Smooth muscle cell (in vitro differentiated cells): Measurements from ENCODE around the gene CAMK1. TPM values are rescaled to one million over a fixed set of nuclear protein-coding genes. Genes with fewer than 3 reads are reported as not detected.

Source experiments
- DNase-seq: peaks from one replicate; lab custom pipeline; 2025; ENCODE audit not compliant: unreplicated experiment; lab: John Stamatoyannopoulos, UW
- H2AFZ ChIP-seq: fragments of 200-600 bp; sonication (generic); 2 replicates; pipeline ENCODE4 v1.6.0; 2016; ENCODE audit warnings: antibody characterized with exemption, low read depth, mild to moderate bottlenecking
- H3F3A ChIP-seq: fragments of 200-600 bp; sonication (generic); 2 replicates; pipeline ENCODE4 v1.6.0; 2017; ENCODE audit warnings: antibody characterized with exemption, low read depth
- H3K27ac ChIP-seq: fragments of 200-600 bp; sonication (generic); 2 replicates; pipeline ENCODE4 v1.5.1; 2016; ENCODE audit warnings: low read depth, mild to moderate bottlenecking
- H3K27me3 ChIP-seq: fragments of 200-600 bp; sonication (generic); 2 replicates; pipeline ENCODE4 v1.6.1; 2016; ENCODE audit warnings: low read depth, mild to moderate bottlenecking
- H3K36me3 ChIP-seq: fragments of 200-600 bp; sonication (generic); 2 replicates; pipeline ENCODE4 v1.5.1; 2016; ENCODE audit warnings: low read depth
- H3K4me1 ChIP-seq: fragments of 200-600 bp; sonication (generic); 2 replicates; pipeline ENCODE4 v1.5.1; 2016; ENCODE audit warnings: low read depth
- H3K4me2 ChIP-seq: fragments of 200-600 bp; sonication (generic); 2 replicates; pipeline ENCODE4 v1.6.0; 2016; ENCODE audit warnings: mild to moderate bottlenecking
- H3K4me3 ChIP-seq: fragments of 200-600 bp; sonication (generic); 2 replicates; pipeline ENCODE4 v1.5.1; 2016; ENCODE audit warnings: mild to moderate bottlenecking
- H3K79me2 ChIP-seq: fragments of 200-600 bp; sonication (generic); 2 replicates; pipeline ENCODE4 v1.6.0; 2016; ENCODE audit warnings: low read depth, mild to moderate bottlenecking
- H3K9ac ChIP-seq: fragments of 200-600 bp; sonication (generic); 2 replicates; pipeline ENCODE4 v1.6.0; 2016; ENCODE audit warnings: low read depth
- H3K9me3 ChIP-seq: fragments of 200-600 bp; sonication (generic); replicated peaks from 2 replicates; pipeline ENCODE4 v1.5.1; 2016; ENCODE audit warnings: low read depth
- H4K20me1 ChIP-seq: fragments of 200-600 bp; sonication (generic); 2 replicates; pipeline ENCODE4 v1.6.0; 2016; ENCODE audit warnings: low read depth
- CTCF ChIP-seq: fragments of 200-600 bp; sonication (generic); IDR thresholded peaks from 2 replicates; pipeline ENCODE4 v1.5.1; 2017; ENCODE audit warnings: borderline replicate concordance, mild to moderate bottlenecking, antibody characterized with exemption; ENCODE audit not compliant: insufficient read depth, poor library complexity, severe bottlenecking
- WGBS: methylation state at CpG from one replicate; pipeline ENCODE4 v1.1.7; 2016; ENCODE audit warnings: low lambda C conversion rate; 5-methylcytosine and 5-hydroxymethylcytosine counted together
- polyA plus RNA-seq: library from polyadenylated mRNA; unstranded; fragments of >200 nt; fragmentation: Nextera tagmentation; extraction: Ambion mirVana; gene quantifications from 2 replicates; pipeline ENCODE4 v1.2.1, GENCODE V29; 2016
- total RNA-seq: library from RNA; depleted of rRNA; stranded (reverse); fragments of >200 nt; gene quantifications from 2 replicates; pipeline ENCODE4 v1.2.3, GENCODE V29; 2014

The CAMK1 gene
- total and polyA plus RNA-seq, 2 experiments from 2014 or later = 6.3 to 6.4 TPM

- no peak overlapping the region for H2AFZ ChIP-seq
- no peak overlapping the region for H3K4me3 ChIP-seq
- no peak overlapping the region for H3K9ac ChIP-seq
- no peaks in the 10 kb centered on the region for H3K9me3 ChIP-seq
- 88% methylated on average over 4 of the region's 4 CpGs for WGBS
- H3K27me3 ChIP-seq = no peaks in the 10 kb centered on the region
- H3F3A ChIP-seq = no peaks in the 10 kb centered on the region
- no peak overlapping the region for H3K27ac ChIP-seq
- peaks cover 3% of the 10 kb centered on the region for H3K4me1 ChIP-seq
- H4K20me1 ChIP-seq = no peaks in the 10 kb centered on the region
- H3K79me2 ChIP-seq = no peaks in the 10 kb centered on the region
- no peak overlapping the region for H3K4me2 ChIP-seq
- no peaks in the 10 kb centered on the region for H3K36me3 ChIP-seq
- DNase-seq = no peak
- no peak for TF ChIP-seq CTCF
These were observed 56.6 kb downstream of the CAMK1 start for GRCh38 chr3:9713142-9713541.

GRCh38 chr3:9712415-9712814 is 57.3 kb downstream of the CAMK1 start:
- Histone ChIP-seq H3K27ac (no peak overlapping the region), H3K36me3 (no peaks in the 10 kb centered on the region), H4K20me1 (no peaks in the 10 kb centered on the region), H3K9me3 (no peaks in the 10 kb centered on the region), H3K9ac (no peak overlapping the region), H3F3A (no peaks in the 10 kb centered on the region), H3K4me1 (peaks cover 3% of the 10 kb centered on the region), H3K4me3 (no peak overlapping the region), H3K4me2 (no peak overlapping the region), H2AFZ (no peak overlapping the region), H3K79me2 (no peaks in the 10 kb centered on the region), H3K27me3 (no peaks in the 10 kb centered on the region)
- DNase-seq = no peak
- 98% methylated on average over 2 of the region's 2 CpGs for WGBS
- no peak for TF ChIP-seq CTCF

- H3K4me1 ChIP-seq = peaks cover 3% of the 10 kb centered on the region
- WGBS = 74% methylated on average over 3 of the region's 3 CpGs
- no peaks in the 10 kb centered on the region for H3K36me3 ChIP-seq
- no peak overlapping the region for H3K4me2 ChIP-seq
- no peak for DNase-seq
- no peak for TF ChIP-seq CTCF
- H3K9me3 ChIP-seq = no peaks in the 10 kb centered on the region
- H3K4me3 ChIP-seq = no peak overlapping the region
- no peak overlapping the region for H3K9ac ChIP-seq
- H3K27ac ChIP-seq = no peak overlapping the region
- no peak overlapping the region for H2AFZ ChIP-seq
- no peaks in the 10 kb centered on the region for H3F3A ChIP-seq
- H3K79me2 ChIP-seq = no peaks in the 10 kb centered on the region
- H4K20me1 ChIP-seq = no peaks in the 10 kb centered on the region
- peaks cover 9% of the 10 kb centered on the region for H3K27me3 ChIP-seq
These were observed 59.5 kb downstream of the CAMK1 start for GRCh38 chr3:9710174-9710739.

Other genes with a start within 250 kb of the CAMK1 start
- gene LHFPL4, start 216.1 kb downstream of the CAMK1 start, total RNA-seq = not detected in 2 replicates
- gene LHFPL4, start 216.1 kb downstream of the CAMK1 start, polyA plus RNA-seq = 0.08 and 0.48 TPM in 2 replicates
- 13.6 and 14.0 TPM in 2 replicates for gene MTMR14, start 120.4 kb downstream of the CAMK1 start, total RNA-seq
- gene MTMR14, start 120.4 kb downstream of the CAMK1 start, polyA plus RNA-seq = 21.5 and 24.3 TPM in 2 replicates
- not detected in 2 replicates for gene CPNE9, start 66.1 kb downstream of the CAMK1 start, total RNA-seq
- gene CPNE9, start 66.1 kb downstream of the CAMK1 start, polyA plus RNA-seq = 0.44 TPM in 1 of 2 replicates, not detected in the other
- gene BRPF1, start 38.2 kb downstream of the CAMK1 start, total RNA-seq = 11.5 and 13.9 TPM in 2 replicates
- gene BRPF1, start 38.2 kb downstream of the CAMK1 start, polyA plus RNA-seq = 14.3 and 17.1 TPM in 2 replicates
- gene OGG1, start 20.0 kb downstream of the CAMK1 start, total RNA-seq = 13.4 and 16.0 TPM in 2 replicates
- gene OGG1, start 20.0 kb downstream of the CAMK1 start, polyA plus RNA-seq = 22.3 and 24.6 TPM in 2 replicates
- 50.9 and 51.8 TPM in 2 replicates for gene TADA3, start 22.5 kb upstream of the CAMK1 start, total RNA-seq
- 72.5 and 79.6 TPM in 2 replicates for gene TADA3, start 22.5 kb upstream of the CAMK1 start, polyA plus RNA-seq
- gene ARPC4, start 23.1 kb upstream of the CAMK1 start, total RNA-seq = 93.9 and 143 TPM in 2 replicates
- gene ARPC4, start 23.1 kb upstream of the CAMK1 start, polyA plus RNA-seq = 128 and 130 TPM in 2 replicates
- 16.4 and 29.5 TPM in 2 replicates for gene TTLL3, start 40.3 kb upstream of the CAMK1 start, total RNA-seq
- gene TTLL3, start 40.3 kb upstream of the CAMK1 start, polyA plus RNA-seq = 25.6 and 37.6 TPM in 2 replicates
- gene RPUSD3, start 74.1 kb upstream of the CAMK1 start, total RNA-seq = 49.7 and 62.8 TPM in 2 replicates
- 84.6 and 106 TPM in 2 replicates for gene RPUSD3, start 74.1 kb upstream of the CAMK1 start, polyA plus RNA-seq
- not detected in 2 replicates for gene CIDEC, start 110.3 kb upstream of the CAMK1 start, total RNA-seq
- gene CIDEC, start 110.3 kb upstream of the CAMK1 start, polyA plus RNA-seq = not detected in 2 replicates
- gene JAGN1, start 120.7 kb upstream of the CAMK1 start, total RNA-seq = 32.3 and 36.8 TPM in 2 replicates
- gene JAGN1, start 120.7 kb upstream of the CAMK1 start, polyA plus RNA-seq = 37.3 and 49.8 TPM in 2 replicates
- 2.6 and 4.9 TPM in 2 replicates for gene IL17RE, start 132.9 kb upstream of the CAMK1 start, total RNA-seq
- 0.32 and 3.4 TPM in 2 replicates for gene IL17RE, start 132.9 kb upstream of the CAMK1 start, polyA plus RNA-seq
- gene IL17RC, start 147.2 kb upstream of the CAMK1 start, total RNA-seq = 27.0 and 37.3 TPM in 2 replicates
- gene IL17RC, start 147.2 kb upstream of the CAMK1 start, polyA plus RNA-seq = 36.7 and 41.3 TPM in 2 replicates
- 25.8 and 26.4 TPM in 2 replicates for gene CRELD1, start 163.9 kb upstream of the CAMK1 start, total RNA-seq
- gene CRELD1, start 163.9 kb upstream of the CAMK1 start, polyA plus RNA-seq = 55.9 and 68.6 TPM in 2 replicates
- 0.85 and 1.3 TPM in 2 replicates for gene PRRT3, start 182.5 kb upstream of the CAMK1 start, total RNA-seq
- gene PRRT3, start 182.5 kb upstream of the CAMK1 start, polyA plus RNA-seq = 2.4 and 4.2 TPM in 2 replicates
- 111 and 122 TPM in 2 replicates for gene EMC3, start 216.9 kb upstream of the CAMK1 start, total RNA-seq
- gene EMC3, start 216.9 kb upstream of the CAMK1 start, polyA plus RNA-seq = 100 and 114 TPM in 2 replicates